Skin of body (tissue), 2 donors: Measurements from ENCODE around the gene RBMS3. TPM values are rescaled to one million over a fixed set of nuclear protein-coding genes. Genes with fewer than 3 reads are reported as not detected.

Experiments
- DNase-seq: peaks from one replicate; lab custom pipeline; 2025; lab: John Stamatoyannopoulos, UW
- total RNA-seq: library from RNA; depleted of rRNA; stranded (reverse); fragments of >200 nt; gene quantifications from one replicate; pipeline ENCODE4 v1.2.3, GENCODE V29; 2014

The RBMS3 gene
- total RNA-seq, 1 donor from 2014 or later, result 111 TPM

- peak; percentile 38 for DNase-seq
Observed at GRCh38 chr3:29275309-29275708, 5.6 kb upstream of the RBMS3 start.

GRCh38 chr3:29277249-29277648 lies 3.6 kb upstream of the RBMS3 start:
- DNase-seq, result no peak

- no peak for DNase-seq
Observed at GRCh38 chr3:29279286-29279685, 1.6 kb upstream of the RBMS3 start.

GRCh38 chr3:29279806-29280205 lies 1.1 kb upstream of the RBMS3 start:
- no peak for DNase-seq

- no peak for DNase-seq
Observed at GRCh38 chr3:29281094-29281343, 148 bp downstream of the RBMS3 start.

- peak; percentile 77 for DNase-seq
Observed at GRCh38 chr3:29281344-29282241, 722 bp downstream of the RBMS3 start.

GRCh38 chr3:29282427-29283230 lies 1.8 kb downstream of the RBMS3 start:
- DNase-seq, result peak; percentile 75

GRCh38 chr3:29283231-29284119 lies 2.6 kb downstream of the RBMS3 start:
- DNase-seq, result peak; percentile 61

GRCh38 chr3:29284497-29284896 lies 3.6 kb downstream of the RBMS3 start:
- peak; percentile 67 for DNase-seq

- peak; percentile 73 for DNase-seq
Observed at GRCh38 chr3:29285471-29286071, 4.7 kb downstream of the RBMS3 start.

- DNase-seq, result peak; percentile 97
Observed at GRCh38 chr3:29286478-29287240, 5.8 kb downstream of the RBMS3 start.

GRCh38 chr3:29290596-29290995 lies 9.7 kb downstream of the RBMS3 start:
- no peak for DNase-seq

GRCh38 chr3:29291260-29291981 lies 10.6 kb downstream of the RBMS3 start:
- no peak for DNase-seq

- no peak for DNase-seq
Observed at GRCh38 chr3:29291982-29292363, 11.1 kb downstream of the RBMS3 start.

- DNase-seq, result no peak
Observed at GRCh38 chr3:29293421-29293820, 12.6 kb downstream of the RBMS3 start.

- DNase-seq, result no peak
Observed at GRCh38 chr3:29297998-29298397, 17.1 kb downstream of the RBMS3 start.

- no peak for DNase-seq
Observed at GRCh38 chr3:29301332-29302019, 20.6 kb downstream of the RBMS3 start.

GRCh38 chr3:29302619-29303018 lies 21.7 kb downstream of the RBMS3 start:
- DNase-seq, result no peak

- no peak for DNase-seq
Observed at GRCh38 chr3:29307295-29307694, 26.4 kb downstream of the RBMS3 start.
